ENCODE results near the gene ZRANB3. TPM values are rescaled to one million over a fixed set of nuclear protein-coding genes. Genes with fewer than 3 reads are reported as not detected.

ZRANB3 gene
- total and polyA plus RNA-seq, 10 of the 15 experiments (the other 5 are each of a cell fraction or from before 2014, with no cell fraction given), result 5.6 to 11.4 (median 9.9) TPM

DNA sequence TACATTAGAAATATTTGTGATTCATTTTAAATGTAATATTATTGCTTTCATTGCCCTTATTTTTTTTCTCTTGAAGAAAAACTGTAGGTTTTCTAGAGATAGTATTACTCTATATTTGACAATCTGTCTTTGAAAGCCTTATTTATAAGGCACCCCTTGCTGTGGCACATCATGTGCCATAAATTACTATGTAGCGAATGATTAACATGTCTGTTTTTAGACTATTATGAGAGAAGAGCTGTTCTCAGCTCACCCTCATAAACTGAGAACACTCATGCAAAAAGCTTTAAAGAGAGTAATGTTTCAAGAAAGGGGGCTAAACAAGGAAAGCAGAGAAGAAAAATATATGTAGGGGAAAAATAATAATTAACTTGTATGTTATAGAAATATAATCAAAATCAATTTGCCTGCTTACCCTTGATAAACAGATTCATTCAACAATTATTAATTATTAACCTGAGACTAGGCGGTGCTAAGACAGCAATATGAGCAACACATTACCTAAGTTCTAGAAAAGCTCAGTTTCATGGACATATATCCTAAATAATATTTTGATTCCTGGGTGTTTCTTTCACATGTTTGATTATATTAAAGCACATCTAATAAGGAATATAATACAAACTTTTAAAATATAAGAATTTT is 409.9 kb downstream of the ZRANB3 start:
- intact Hi-C loops (cut with micrococcal nuclease; ENCODE audit: unreplicated experiment) (no loop called here), in situ Hi-C loops (cut with MboI) (no loop called here)
- no peak for DNase-seq (ENCODE audit: low read depth, low spot score)
- Histone ChIP-seq H3K27me3 (replicated peaks in 1 of 2; ENCODE audit: control insufficient read depth in 2 of 2, insufficient read depth in 2 of 2, low read length in 1 of 2) (no peaks in the 10 kb centered on the region), H3K9ac (ENCODE audit: control insufficient read depth, insufficient read depth, low read length) (no peak overlapping the region), H4K20me1 (ENCODE audit: control insufficient read depth, insufficient read depth) (no peaks in the 10 kb centered on the region), H3K4me3 (no peak overlapping the region), H2AFZ (ENCODE audit: control insufficient read depth, low read depth, low read length) (no peak overlapping the region), H3K27ac (ENCODE audit: control insufficient read depth, insufficient read depth) (no peak overlapping the region), H3K36me3 (ENCODE audit: control insufficient read depth in 2 of 2, insufficient read depth in 2 of 2, low read length in 1 of 2) (peaks cover 0 to 2% of the 10 kb centered on the region in 2 experiments; a peak in 3 of 4 replicates), H3K4me1 (ENCODE audit: control insufficient read depth, insufficient read depth, low read length) (no peaks in the 10 kb centered on the region), H3K9me3 (replicated peaks; ENCODE audit: control insufficient read depth, insufficient read depth, low read length) (no peaks in the 10 kb centered on the region), H3K79me2 (ENCODE audit: control insufficient read depth, insufficient read depth, low read length) (no peaks in the 10 kb centered on the region), H3K4me2 (ENCODE audit: control insufficient read depth, insufficient read depth) (no peak overlapping the region)
- 91% methylated on average over 2 of the region's 2 CpGs for WGBS (ENCODE audit: insufficient coverage, insufficient replicate concordance, low lambda C conversion rate, missing lambda C conversion rate)
- no peak for TF ChIP-seq ZSCAN29 (IDR thresholded peaks at IDR 0.05)
- TF ChIP-seq, protein P1, sequence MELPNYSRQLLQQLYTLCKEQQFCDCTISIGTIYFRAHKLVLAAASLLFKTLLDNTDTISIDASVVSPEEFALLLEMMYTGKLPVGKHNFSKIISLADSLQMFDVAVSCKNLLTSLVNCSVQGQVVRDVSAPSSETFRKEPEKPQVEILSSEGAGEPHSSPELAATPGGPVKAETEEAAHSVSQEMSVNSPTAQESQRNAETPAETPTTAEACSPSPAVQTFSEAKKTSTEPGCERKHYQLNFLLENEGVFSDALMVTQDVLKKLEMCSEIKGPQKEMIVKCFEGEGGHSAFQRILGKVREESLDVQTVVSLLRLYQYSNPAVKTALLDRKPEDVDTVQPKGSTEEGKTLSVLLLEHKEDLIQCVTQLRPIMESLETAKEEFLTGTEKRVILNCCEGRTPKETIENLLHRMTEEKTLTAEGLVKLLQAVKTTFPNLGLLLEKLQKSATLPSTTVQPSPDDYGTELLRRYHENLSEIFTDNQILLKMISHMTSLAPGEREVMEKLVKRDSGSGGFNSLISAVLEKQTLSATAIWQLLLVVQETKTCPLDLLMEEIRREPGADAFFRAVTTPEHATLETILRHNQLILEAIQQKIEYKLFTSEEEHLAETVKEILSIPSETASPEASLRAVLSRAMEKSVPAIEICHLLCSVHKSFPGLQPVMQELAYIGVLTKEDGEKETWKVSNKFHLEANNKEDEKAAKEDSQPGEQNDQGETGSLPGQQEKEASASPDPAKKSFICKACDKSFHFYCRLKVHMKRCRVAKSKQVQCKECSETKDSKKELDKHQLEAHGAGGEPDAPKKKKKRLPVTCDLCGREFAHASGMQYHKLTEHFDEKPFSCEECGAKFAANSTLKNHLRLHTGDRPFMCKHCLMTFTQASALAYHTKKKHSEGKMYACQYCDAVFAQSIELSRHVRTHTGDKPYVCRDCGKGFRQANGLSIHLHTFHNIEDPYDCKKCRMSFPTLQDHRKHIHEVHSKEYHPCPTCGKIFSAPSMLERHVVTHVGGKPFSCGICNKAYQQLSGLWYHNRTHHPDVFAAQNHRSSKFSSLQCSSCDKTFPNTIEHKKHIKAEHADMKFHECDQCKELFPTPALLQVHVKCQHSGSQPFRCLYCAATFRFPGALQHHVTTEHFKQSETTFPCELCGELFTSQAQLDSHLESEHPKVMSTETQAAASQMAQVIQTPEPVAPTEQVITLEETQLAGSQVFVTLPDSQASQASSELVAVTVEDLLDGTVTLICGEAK (IDR thresholded peaks at IDR 0.05; ENCODE audit: borderline replicate concordance), result no peak
- no peak for TF ChIP-seq IRF4 (IDR thresholded peaks at IDR 0.05; ENCODE audit: low read depth, low read length)
- TF ChIP-seq, protein P2, sequence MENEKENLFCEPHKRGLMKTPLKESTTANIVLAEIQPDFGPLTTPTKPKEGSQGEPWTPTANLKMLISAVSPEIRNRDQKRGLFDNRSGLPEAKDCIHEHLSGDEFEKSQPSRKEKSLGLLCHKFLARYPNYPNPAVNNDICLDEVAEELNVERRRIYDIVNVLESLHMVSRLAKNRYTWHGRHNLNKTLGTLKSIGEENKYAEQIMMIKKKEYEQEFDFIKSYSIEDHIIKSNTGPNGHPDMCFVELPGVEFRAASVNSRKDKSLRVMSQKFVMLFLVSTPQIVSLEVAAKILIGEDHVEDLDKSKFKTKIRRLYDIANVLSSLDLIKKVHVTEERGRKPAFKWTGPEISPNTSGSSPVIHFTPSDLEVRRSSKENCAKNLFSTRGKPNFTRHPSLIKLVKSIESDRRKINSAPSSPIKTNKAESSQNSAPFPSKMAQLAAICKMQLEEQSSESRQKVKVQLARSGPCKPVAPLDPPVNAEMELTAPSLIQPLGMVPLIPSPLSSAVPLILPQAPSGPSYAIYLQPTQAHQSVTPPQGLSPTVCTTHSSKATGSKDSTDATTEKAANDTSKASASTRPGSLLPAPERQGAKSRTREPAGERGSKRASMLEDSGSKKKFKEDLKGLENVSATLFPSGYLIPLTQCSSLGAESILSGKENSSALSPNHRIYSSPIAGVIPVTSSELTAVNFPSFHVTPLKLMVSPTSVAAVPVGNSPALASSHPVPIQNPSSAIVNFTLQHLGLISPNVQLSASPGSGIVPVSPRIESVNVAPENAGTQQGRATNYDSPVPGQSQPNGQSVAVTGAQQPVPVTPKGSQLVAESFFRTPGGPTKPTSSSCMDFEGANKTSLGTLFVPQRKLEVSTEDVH (IDR thresholded peaks at IDR 0.05; ENCODE audit: low read depth, partially characterized antibody), result no peak
- TF ChIP-seq, protein P3, sequence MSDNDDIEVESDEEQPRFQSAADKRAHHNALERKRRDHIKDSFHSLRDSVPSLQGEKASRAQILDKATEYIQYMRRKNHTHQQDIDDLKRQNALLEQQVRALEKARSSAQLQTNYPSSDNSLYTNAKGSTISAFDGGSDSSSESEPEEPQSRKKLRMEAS (IDR thresholded peaks at IDR 0.05; ENCODE audit: low read depth, low read length), result no peak
- no peak for TF ChIP-seq YY1 (IDR thresholded peaks at IDR 0.05; ENCODE audit: low read depth, low read length)
- SMC1A ChIA-PET (ENCODE audit: uncharacterized antibody, unreplicated experiment), result interaction anchor here (0.9 to 1.5 kb wide), 3 partner anchors 46 to 588 kb away, joined by 3 to 5 read pairs (median 3); no protein-coding TSS in a partner anchor
- CTCF ChIA-PET, result interaction anchor here (1.1 kb wide), 1 partner anchor 17 kb away, joined by 6 read pairs; no protein-coding TSS in a partner anchor
- RAD21 ChIA-PET (ENCODE audit: unreplicated experiment), result no interaction called here
- BruUV-seq (replicated peaks), result no TSS peak
- no peak for ATAC-seq
- FAIRE-seq, result no peak
- POLR2A ChIA-PET, result no interaction called here

Measured in GM12878 (cell line).